GM19372 (cell line): ENCODE measurements around the gene TOP2B.

Experiments used
- ATAC-seq: cut with Tn5 transposase; IDR thresholded peaks from one replicate; pipeline ENCODE4 v1.9.1; 2021; ENCODE audit warnings: mild to moderate bottlenecking, low read depth, moderate library complexity; ENCODE audit not compliant: unreplicated experiment

The TOP2B gene

GRCh38 chr3:25566358-25566920 is 98.3 kb downstream of the TOP2B start:
- ATAC-seq: no peak

- ATAC-seq: no peak
Observed at GRCh38 chr3:25565807-25566206, 98.9 kb downstream of the TOP2B start.

DNA sequence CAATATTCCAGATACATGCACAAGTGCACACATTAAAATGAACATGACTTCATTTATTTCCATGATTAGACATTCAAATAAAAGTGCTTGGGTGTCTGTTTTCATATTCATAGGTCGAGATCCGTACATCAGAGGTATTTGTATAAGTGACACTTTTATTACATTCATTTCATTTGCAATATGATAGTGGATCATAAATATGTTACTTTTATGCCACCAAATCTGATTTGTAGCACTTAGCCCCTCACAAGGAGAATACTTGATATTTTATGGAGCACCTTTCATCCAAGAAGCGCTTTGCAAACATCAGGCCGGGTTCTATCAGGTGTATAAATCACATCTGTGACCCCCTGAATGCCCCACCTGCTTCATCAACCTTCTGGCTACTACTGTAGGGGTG is 100.6 kb downstream of the TOP2B start:
- no peak for ATAC-seq

DNA sequence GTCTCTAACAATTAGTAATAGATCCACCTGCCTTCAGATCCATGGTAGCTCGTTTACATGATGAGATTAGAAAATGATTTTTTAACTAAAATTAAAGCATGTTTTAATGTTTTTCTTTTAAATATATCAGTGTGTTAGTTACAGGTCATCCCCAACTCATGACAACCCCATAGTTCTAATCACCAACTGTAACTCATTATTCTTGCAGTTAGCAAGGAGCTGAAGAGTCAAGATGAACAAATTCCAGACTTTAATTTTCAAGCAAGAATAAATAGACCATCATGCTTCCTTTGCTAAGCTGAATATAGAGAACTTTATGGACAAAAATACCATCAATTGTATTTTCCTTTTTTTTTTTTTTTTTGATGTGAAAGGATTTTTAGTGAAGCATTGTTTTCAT is 101.1 kb downstream of the TOP2B start:
- no peak for ATAC-seq

GRCh38 chr3:25558796-25559195 is 105.9 kb downstream of the TOP2B start:
- no peak for ATAC-seq

GRCh38 chr3:25558121-25558520 is 106.6 kb downstream of the TOP2B start:
- no peak for ATAC-seq

DNA sequence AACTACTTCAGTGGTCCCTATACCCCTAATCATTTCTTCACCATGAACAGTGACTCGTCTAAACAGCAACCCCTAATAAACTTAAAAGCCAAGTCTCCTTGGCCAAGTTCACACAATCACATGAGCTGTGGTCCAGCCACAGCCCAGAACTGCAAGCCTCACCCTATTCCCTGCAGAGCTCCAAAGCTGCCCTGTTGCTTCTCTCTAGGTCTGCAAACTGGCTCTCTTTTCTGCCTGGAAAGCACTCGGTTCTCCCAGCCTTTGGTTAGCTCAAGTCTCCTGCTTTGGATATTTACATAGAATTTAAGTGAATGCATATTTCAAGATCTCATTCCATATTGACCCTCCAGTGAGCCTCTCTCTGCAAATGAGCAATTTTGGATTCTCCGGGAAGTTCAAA is 107.0 kb downstream of the TOP2B start:
- ATAC-seq: no peak

DNA sequence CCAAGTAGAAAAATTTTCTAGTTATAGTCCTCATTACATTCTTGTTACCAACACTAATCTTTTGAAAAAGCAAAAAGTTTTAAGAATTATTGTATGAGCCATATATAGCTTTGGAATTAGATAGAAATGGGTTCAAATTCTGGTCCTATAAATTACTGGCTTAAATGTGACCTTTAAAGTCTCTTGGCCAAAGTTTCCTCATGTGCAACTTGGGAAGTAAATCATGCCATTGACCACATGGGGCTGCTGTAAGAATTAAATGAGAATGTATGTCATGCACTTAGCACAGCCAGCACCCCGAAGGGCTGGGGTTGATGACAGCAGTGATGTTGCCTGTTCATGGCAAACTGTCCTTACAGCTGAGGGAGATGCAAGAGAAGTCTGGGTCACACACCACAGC is 108.3 kb downstream of the TOP2B start:
- no peak for ATAC-seq

- no peak for ATAC-seq
Observed at GRCh38 chr3:25555695-25556437, 108.8 kb downstream of the TOP2B start.

DNA sequence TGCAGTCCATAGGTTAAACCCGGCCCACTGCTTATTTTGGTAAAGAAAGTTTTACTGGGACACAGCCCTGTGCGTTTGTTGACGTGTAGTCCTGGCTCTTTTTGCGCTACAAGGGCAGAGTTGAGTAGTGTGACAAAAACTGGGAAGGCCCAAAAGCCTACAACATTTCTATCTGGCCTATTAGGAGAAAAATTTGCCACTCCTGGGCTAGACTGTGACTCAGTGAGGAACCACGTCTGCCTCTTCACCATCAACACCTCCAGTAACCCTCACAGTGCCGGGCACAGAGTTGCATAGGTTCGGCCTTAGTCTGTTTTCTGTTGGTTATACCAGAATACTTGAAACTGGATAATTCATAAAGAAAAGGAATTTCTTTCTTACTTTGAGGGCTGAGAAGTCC is 110.3 kb downstream of the TOP2B start:
- ATAC-seq: no peak

DNA sequence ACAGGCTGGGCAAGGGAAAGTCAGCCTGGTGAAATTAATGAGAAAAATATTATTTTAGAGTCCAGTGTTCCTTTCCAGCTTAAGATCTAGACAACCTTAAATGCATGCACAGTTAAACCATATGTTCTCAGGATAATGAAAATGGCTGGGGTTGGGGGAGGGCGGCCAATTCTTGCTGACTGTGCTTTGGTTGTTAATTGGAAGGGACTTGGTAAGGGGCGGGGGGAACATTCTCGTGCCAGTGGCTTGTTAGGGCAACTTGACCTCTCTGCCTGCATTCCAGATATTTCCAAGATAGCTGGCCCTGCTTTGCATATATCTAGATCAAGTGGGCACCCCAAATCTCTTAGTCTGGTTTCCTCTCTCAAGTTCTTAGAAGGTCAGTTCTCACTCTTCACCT is 112.5 kb downstream of the TOP2B start:
- ATAC-seq: no peak

- no peak for ATAC-seq
Observed at GRCh38 chr3:25548836-25549235, 115.9 kb downstream of the TOP2B start.

DNA sequence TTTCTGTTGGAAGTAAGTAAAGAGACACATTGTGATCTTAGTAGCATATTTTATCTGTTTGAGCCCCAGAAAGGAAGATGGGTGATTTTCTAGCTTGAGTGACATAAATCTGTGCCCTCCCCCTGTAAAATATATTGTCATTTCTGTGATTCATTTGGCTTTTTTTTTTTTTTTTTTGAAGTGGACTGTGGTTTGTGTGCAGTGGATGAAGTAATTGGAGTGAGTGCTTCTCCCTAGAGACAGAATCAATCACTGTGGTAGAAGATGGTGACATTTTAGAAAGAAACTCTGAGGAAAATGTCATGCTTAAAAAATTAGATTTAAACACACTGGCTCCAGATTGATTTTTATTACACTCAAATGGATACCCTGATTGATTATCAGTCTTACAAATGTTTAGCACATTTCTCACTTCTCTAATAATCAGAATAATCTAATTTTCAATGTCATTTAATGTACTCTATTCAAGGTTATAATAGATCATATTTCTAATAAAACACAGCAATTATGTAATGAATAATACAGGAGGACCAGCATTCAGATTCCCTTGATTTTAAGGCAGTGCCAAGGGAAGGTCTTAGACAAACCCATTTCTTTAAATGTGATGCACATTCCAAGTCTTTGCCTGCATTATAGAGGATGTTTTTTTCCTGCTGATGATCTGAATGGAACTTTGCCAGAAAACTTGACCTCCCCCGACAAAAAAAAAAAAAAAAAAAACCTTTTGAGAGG is 116.6 kb downstream of the TOP2B start:
- ATAC-seq: no peak
